HepG2 (cell line): ENCODE data around the gene B9D2. TPM values are rescaled to one million over a fixed set of nuclear protein-coding genes. Genes with fewer than 3 reads are reported as not detected.

Experiments
- ARID4A ChIP-seq: sonication (generic); formaldehyde crosslinking; IDR thresholded peaks from 2 replicates; pipeline ENCODE4 v1.5.0; 2020; ENCODE audit warnings: mild to moderate bottlenecking, missing genetic modification reagents, borderline replicate concordance
- CHD4 ChIP-seq: fragments of 200-600 bp; sonication (generic); IDR thresholded peaks from 2 replicates; pipeline ENCODE4 v1.7.0; 2017; ENCODE audit warnings: mild to moderate bottlenecking, low read length, borderline replicate concordance
- DPF2 ChIP-seq: sonication (generic); formaldehyde crosslinking; IDR thresholded peaks from 2 replicates; pipeline ENCODE4 v1.4.0; 2020; ENCODE audit warnings: mild to moderate bottlenecking, low read depth, missing genetic modification reagents, borderline replicate concordance
- ELF4 ChIP-seq: sonication (generic); formaldehyde crosslinking; IDR thresholded peaks from 2 replicates; pipeline ENCODE4 v1.5.0; 2020; ENCODE audit warnings: missing genetic modification reagents, mild to moderate bottlenecking, moderate library complexity, borderline replicate concordance
- GATA4 ChIP-seq: sonication (generic); IDR thresholded peaks from 2 replicates; pipeline ENCODE4 v1.6.1; 2016; ENCODE audit warnings: antibody characterized with exemption, low read depth, borderline replicate concordance
- GMEB1 ChIP-seq: sonication (generic); formaldehyde crosslinking; IDR thresholded peaks from 2 replicates; pipeline ENCODE4 v1.5.1; 2020; ENCODE audit warnings: missing genetic modification reagents, mild to moderate bottlenecking, borderline replicate concordance
- KLF13 ChIP-seq: sonication (generic); formaldehyde crosslinking; IDR thresholded peaks from 2 replicates; pipeline ENCODE4 v1.4.0; 2020; ENCODE audit warnings: mild to moderate bottlenecking, missing genetic modification reagents
- PCBP2 ChIP-seq: fragments of 200-400 bp; formaldehyde crosslinking; optimal IDR thresholded peaks from 2 replicates; pipeline ENCODE3; 2018; ENCODE audit warnings: low read length, low read depth; ENCODE audit not compliant: poor library complexity, severe bottlenecking
- POLR2AphosphoS5 ChIP-seq: IDR thresholded peaks from 2 replicates; pipeline ENCODE4 v1.6.1; 2012; ENCODE audit warnings: low read depth, low read length
- POLR2G ChIP-seq: fragments of 200-400 bp; formaldehyde crosslinking; IDR thresholded peaks from 2 replicates; pipeline ENCODE4 v1.6.1; 2018; ENCODE audit warnings: mild to moderate bottlenecking, low read depth, low read length, moderate library complexity
- SCMH1 ChIP-seq: sonication (generic); formaldehyde crosslinking; IDR thresholded peaks from 2 replicates; pipeline ENCODE4 v1.9.0; 2021; ENCODE audit warnings: missing genetic modification reagents, mild to moderate bottlenecking, borderline replicate concordance
- STAG1 ChIP-seq: sonication (generic); formaldehyde crosslinking; IDR thresholded peaks from 2 replicates; pipeline ENCODE4 v1.4.0; 2020; ENCODE audit warnings: missing genetic modification reagents
- TRAFD1 ChIP-seq: sonication (generic); formaldehyde crosslinking; IDR thresholded peaks from 2 replicates; pipeline ENCODE4 v1.5.1; 2020; ENCODE audit warnings: missing genetic modification reagents, mild to moderate bottlenecking, borderline replicate concordance
- ZC3H4 ChIP-seq: sonication (generic); formaldehyde crosslinking; IDR thresholded peaks from 2 replicates; pipeline ENCODE4 v1.4.0; 2020; ENCODE audit warnings: missing genetic modification reagents, borderline replicate concordance
- ZNF333 ChIP-seq: sonication (generic); formaldehyde crosslinking; IDR thresholded peaks from 2 replicates; pipeline ENCODE4 v1.4.0; 2020; ENCODE audit warnings: mild to moderate bottlenecking, missing genetic modification reagents, borderline replicate concordance
- ZNF784 ChIP-seq: sonication (generic); formaldehyde crosslinking; IDR thresholded peaks from 2 replicates; pipeline ENCODE4 v1.5.1; 2020; ENCODE audit warnings: missing genetic modification reagents, mild to moderate bottlenecking, borderline replicate concordance
- ZNF816 ChIP-seq: sonication (generic); formaldehyde crosslinking; IDR thresholded peaks from 2 replicates; pipeline ENCODE4 v1.8.0; 2022; ENCODE audit warnings: missing genetic modification reagents, mild to moderate bottlenecking, borderline replicate concordance
- ZSCAN31 ChIP-seq: sonication (generic); formaldehyde crosslinking; IDR thresholded peaks from 2 replicates; pipeline ENCODE4 v1.5.0; 2020; ENCODE audit warnings: low read depth, mild to moderate bottlenecking, missing genetic modification reagents
- polyA plus RNA-seq, 8 experiments: library from polyadenylated mRNA; depleted of rRNA in 3 of 8; stranded (reverse) in 7 of 8; unstranded in 1 of 8; fragments of >200 nt; fragmentation: Illumina TruSeq in 4 of 8; extraction: Trizol in 4 of 8; gene quantifications; 2 replicates each; pipeline versions ENCODE4 v1.2.1 to v1.2.3, GENCODE V29; 2011 to 2016; ENCODE audit warnings: low read depth in 4 of 8, missing spikeins in 1 of 8, mixed read lengths in 1 of 8; ENCODE audit not compliant: insufficient read depth in 1 of 8
- total RNA-seq, 5 experiments: library from RNA; depleted of rRNA; stranded (reverse); fragments of >200 nt; fragmentation: Illumina TruSeq; extraction: Trizol; gene quantifications; 2 replicates each; pipeline ENCODE4 v1.2.3, GENCODE V29; 2016; ENCODE audit warnings: low read depth in 1 of 5

Gene B9D2
- total and polyA plus RNA-seq, 2 of the 13 experiments (the other 11 are each of a cell fraction or from before 2014, with no cell fraction given), result 3.1 to 4.4 TPM

GRCh38 chr19:41363753-41364523 is at the start of gene B9D2 (continued):
- TF ChIP-seq GMEB1 (CRISPR knock-in tag) (peak; percentile 70; the same call in 1 of the 2 replicates), POLR2G (peak; percentile 81), ZC3H4 (CRISPR knock-in tag) (no peak), TRAFD1 (0 out of 2 replicates have a peak, but pooled peaks have one; percentile 9), ZNF784 (peak; percentile 53; the same call in 1 of the 2 replicates), DPF2 (CRISPR knock-in tag) (no peak), ZNF816 (CRISPR knock-in tag) (no peak), POLR2AphosphoS5 (peak; percentile 87), ZSCAN31 (CRISPR knock-in tag) (0 out of 2 replicates have a peak, but pooled peaks have one; percentile 49), PCBP2 (no peak), STAG1 (no peak), ELF4 (no peak), ZNF333 (no peak), ARID4A (CRISPR knock-in tag) (peak; percentile 83; the same call in 1 of the 2 replicates), KLF13 (CRISPR knock-in tag) (no peak), SCMH1 (CRISPR knock-in tag) (no peak), CHD4 (no peak; the same call in 1 of the 2 replicates), GATA4 (no peak)
